Neural progenitor cell (in vitro differentiated cells): ENCODE results near the gene TSHZ2.

ENCODE experiments used
- EZH2 ChIP-seq: fragments of 200-600 bp; sonication (generic); IDR thresholded peaks from 2 replicates; pipeline ENCODE4 v1.6.1; 2017; ENCODE audit warnings: antibody characterized with exemption, mild to moderate bottlenecking, moderate library complexity
- EZH2phosphoT487 ChIP-seq: fragments of 200-600 bp; sonication (generic); IDR thresholded peaks from 2 replicates; pipeline ENCODE4 v1.6.1; 2017; ENCODE audit warnings: antibody characterized with exemption
- TF ChIP-seq, protein P1 (sequence below): fragments of 200-600 bp; sonication (generic); IDR thresholded peaks from 2 replicates; pipeline ENCODE4 v1.5.1; 2017; ENCODE audit warnings: antibody characterized with exemption, mild to moderate bottlenecking

DNA sequence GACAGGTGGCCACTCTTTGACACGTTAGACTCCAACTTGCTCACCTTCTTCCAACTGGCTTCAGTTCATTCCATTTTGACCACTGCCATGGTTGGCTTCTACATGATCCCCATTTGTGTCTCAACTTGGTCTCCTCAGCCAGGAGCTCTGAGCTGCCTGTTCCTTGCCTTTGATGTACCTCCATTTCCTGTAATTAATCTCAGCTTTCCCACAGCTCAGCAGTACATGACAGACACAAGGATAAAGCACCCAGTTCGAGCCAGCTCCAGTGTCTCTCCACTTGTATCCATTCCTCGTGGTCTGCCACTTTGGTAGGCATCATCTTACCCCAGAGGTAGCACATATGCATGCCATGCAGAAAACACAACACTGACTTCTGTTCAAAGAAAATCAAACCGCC is 161.0 kb downstream of the TSHZ2 start:
- TF ChIP-seq, protein P1, sequence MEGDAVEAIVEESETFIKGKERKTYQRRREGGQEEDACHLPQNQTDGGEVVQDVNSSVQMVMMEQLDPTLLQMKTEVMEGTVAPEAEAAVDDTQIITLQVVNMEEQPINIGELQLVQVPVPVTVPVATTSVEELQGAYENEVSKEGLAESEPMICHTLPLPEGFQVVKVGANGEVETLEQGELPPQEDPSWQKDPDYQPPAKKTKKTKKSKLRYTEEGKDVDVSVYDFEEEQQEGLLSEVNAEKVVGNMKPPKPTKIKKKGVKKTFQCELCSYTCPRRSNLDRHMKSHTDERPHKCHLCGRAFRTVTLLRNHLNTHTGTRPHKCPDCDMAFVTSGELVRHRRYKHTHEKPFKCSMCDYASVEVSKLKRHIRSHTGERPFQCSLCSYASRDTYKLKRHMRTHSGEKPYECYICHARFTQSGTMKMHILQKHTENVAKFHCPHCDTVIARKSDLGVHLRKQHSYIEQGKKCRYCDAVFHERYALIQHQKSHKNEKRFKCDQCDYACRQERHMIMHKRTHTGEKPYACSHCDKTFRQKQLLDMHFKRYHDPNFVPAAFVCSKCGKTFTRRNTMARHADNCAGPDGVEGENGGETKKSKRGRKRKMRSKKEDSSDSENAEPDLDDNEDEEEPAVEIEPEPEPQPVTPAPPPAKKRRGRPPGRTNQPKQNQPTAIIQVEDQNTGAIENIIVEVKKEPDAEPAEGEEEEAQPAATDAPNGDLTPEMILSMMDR, result no peak
- TF ChIP-seq EZH2 (no peak), EZH2phosphoT487 (no peak)
